Prostate gland (tissue), 2 donors: ENCODE data around the gene TREM1. TPM values are rescaled to one million over a fixed set of nuclear protein-coding genes. Genes with fewer than 3 reads are reported as not detected.

Experiments used
- DNase-seq: peaks from one replicate; pipeline ENCODE4 v3.0.0-alpha.2; 2019; ENCODE audit warnings: low spot score
- H3K27ac ChIP-seq, 2 donors: fragments of 200-600 bp; sonication (generic); 2 replicates each; pipeline ENCODE4 v1.5.1; 2017 to 2019
- H3K27me3 ChIP-seq: fragments of 200-600 bp; sonication (generic); replicated peaks from 2 replicates; pipeline ENCODE4 v1.5.1; 2019; ENCODE audit not compliant: insufficient read depth
- H3K36me3 ChIP-seq, 2 donors: fragments of 200-600 bp; sonication (generic); 1 replicate in 1 of 2; 2 replicates in 1 of 2; pipeline versions ENCODE4 v1.5.1 to v1.8.1; 2017 to 2019
- H3K4me1 ChIP-seq: fragments of 200-600 bp; sonication (generic); replicated peaks from 2 replicates; pipeline ENCODE4 v1.5.1; 2019
- H3K4me3 ChIP-seq, 2 donors: fragments of 200-600 bp; sonication (generic); 2 replicates each; pipeline ENCODE4 v1.5.1; 2017 to 2019
- H3K9me3 ChIP-seq: fragments of 200-600 bp; sonication (generic); 2 replicates; pipeline ENCODE4 v1.5.1; 2017
- CTCF ChIP-seq, 4 experiments: fragments of 200-600 bp in 2 of 4; fragments of 450-650 bp in 2 of 4; sonication (generic) in 2 of 4; IDR thresholded peaks; 1 replicate in 3 of 4; 2 replicates in 1 of 4; pipeline ENCODE4 v1.5.1; 2016 to 2019; ENCODE audit warnings: antibody characterized with exemption in 4 of 4, mild to moderate bottlenecking in 2 of 4, moderate library complexity in 2 of 4
- POLR2A ChIP-seq: fragments of 450-650 bp; IDR thresholded peaks from one replicate; pipeline ENCODE4 v1.6.1; 2016; ENCODE audit warnings: antibody characterized with exemption, mild to moderate bottlenecking
- POLR2AphosphoS5 ChIP-seq: sonication (generic); formaldehyde crosslinking; IDR thresholded peaks from one replicate; pipeline ENCODE4 v1.6.1; 2017; ENCODE audit warnings: antibody characterized with exemption
- WGBS: methylation state at CpG from one replicate; pipeline ENCODE4 v1.1.5; 2018; 5-methylcytosine and 5-hydroxymethylcytosine counted together
- intact Hi-C: fragments of 100-400 bp; cut with DNase I; formaldehyde crosslinking; loops from one replicate; pipeline ENCODE4 v1.14.2; 2022
- total RNA-seq, 2 donors: library from RNA; depleted of rRNA; stranded (reverse); fragments of >200 nt; gene quantifications; one replicate each; pipeline ENCODE4 v1.1.0, GENCODE V29; 2016

TREM1 gene
- total RNA-seq, 2 donors from 2014 or later = not detected

GRCh38 chr6:41332241-41332640, 45.8 kb upstream of the TREM1 start:
- Histone ChIP-seq H3K4me3 (no peak overlapping the region), H3K4me1 (no peaks in the 10 kb centered on the region), H3K9me3 (no peaks in the 10 kb centered on the region), H3K36me3 (no peaks in the 10 kb centered on the region), H3K27me3 (no peaks in the 10 kb centered on the region), H3K27ac (no peak overlapping the region)
- intact Hi-C loops = no loop called here
- no peak for TF ChIP-seq POLR2A
- no peak for TF ChIP-seq POLR2AphosphoS5
- no peak for TF ChIP-seq CTCF (IDR thresholded peaks at IDR 0.05)
- WGBS = 74% methylated on average over 8 of the region's 8 CpGs
- DNase-seq = peak; percentile 2

- Histone ChIP-seq H3K27ac (no peak overlapping the region), H3K36me3 (no peaks in the 10 kb centered on the region), H3K4me3 (no peak overlapping the region), H3K9me3 (no peaks in the 10 kb centered on the region), H3K27me3 (no peaks in the 10 kb centered on the region), H3K4me1 (no peaks in the 10 kb centered on the region)
- no peak for TF ChIP-seq POLR2AphosphoS5
- no peak for TF ChIP-seq CTCF (IDR thresholded peaks at IDR 0.05)
- TF ChIP-seq POLR2A = no peak
- DNase-seq = no peak
- intact Hi-C loops = no loop called here
- WGBS = 94% methylated on average over 11 of the region's 11 CpGs
These were observed 45.1 kb upstream of the TREM1 start for GRCh38 chr6:41331401-41332150.

- H3K36me3 ChIP-seq = no peaks in the 10 kb centered on the region
- no peaks in the 10 kb centered on the region for H3K9me3 ChIP-seq
- WGBS = 82% methylated on average over 2 of the region's 2 CpGs
- H3K27me3 ChIP-seq = no peaks in the 10 kb centered on the region
- no peak for DNase-seq
- TF ChIP-seq POLR2A (no peak), POLR2AphosphoS5 (no peak), CTCF (IDR thresholded peaks at IDR 0.05) (no peak)
- intact Hi-C loops = no loop called here
- H3K4me3 ChIP-seq = no peak overlapping the region
- H3K27ac ChIP-seq = no peak overlapping the region
- no peaks in the 10 kb centered on the region for H3K4me1 ChIP-seq
These were observed 40.7 kb upstream of the TREM1 start for GRCh38 chr6:41327177-41327576.

DNA sequence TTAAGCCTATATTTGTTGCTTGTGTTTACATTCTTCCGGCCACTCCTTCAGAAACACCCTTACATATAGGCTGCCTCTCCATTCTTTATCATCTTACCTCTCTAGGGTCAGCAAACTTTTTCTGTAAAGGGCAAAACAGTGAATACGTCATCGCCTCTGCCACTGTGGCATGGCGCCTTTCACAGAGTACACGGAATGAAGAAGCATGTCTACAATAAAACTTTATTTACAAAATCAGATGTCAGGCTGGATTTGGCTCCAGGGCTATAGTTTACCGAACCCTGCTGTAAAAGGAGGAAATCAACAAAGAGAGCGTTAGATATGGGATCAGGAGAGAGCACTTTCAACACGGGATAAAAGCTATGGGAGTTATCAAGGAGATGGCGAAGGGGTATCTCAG, 39.6 kb upstream of the TREM1 start:
- H3K4me3 ChIP-seq = no peak overlapping the region

More for the DNA sequence above, 39.6 kb upstream of the TREM1 start:
- TF ChIP-seq CTCF (IDR thresholded peaks at IDR 0.05) (no peak), POLR2AphosphoS5 (no peak), POLR2A (no peak)
- Histone ChIP-seq H3K9me3 (no peaks in the 10 kb centered on the region), H3K27me3 (no peaks in the 10 kb centered on the region), H3K36me3 (no peaks in the 10 kb centered on the region), H3K4me1 (no peaks in the 10 kb centered on the region), H3K27ac (no peak overlapping the region)
- DNase-seq = no peak
- intact Hi-C loops = no loop called here
- 51% methylated on average over 9 of the region's 9 CpGs for WGBS
